Thyroid gland (tissue), 4 donors: ENCODE measurements around the gene PPP3CA. TPM values are rescaled to one million over a fixed set of nuclear protein-coding genes. Genes with fewer than 3 reads are reported as not detected.

Experiments
- DNase-seq, 2 donors: peaks; one replicate each; pipeline ENCODE4 v3.0.0-alpha.2; 2019
- H3K27ac ChIP-seq, 3 donors: fragments of 200-600 bp; sonication (generic); 1 replicate in 2 of 3; 2 replicates in 1 of 3; pipeline ENCODE4 v1.5.1; 2016 to 2019; ENCODE audit warnings: mild to moderate bottlenecking in 1 of 3, moderate library complexity in 1 of 3
- H3K27me3 ChIP-seq: fragments of 200-600 bp; sonication (generic); one replicate; pipeline ENCODE4 v1.5.1; 2019
- H3K36me3 ChIP-seq, 2 donors: fragments of 200-600 bp; sonication (generic); one replicate each; pipeline ENCODE4 v1.5.1; 2016 to 2019
- H3K4me1 ChIP-seq, 2 donors: fragments of 200-600 bp; sonication (generic); one replicate each; pipeline ENCODE4 v1.5.1; 2017 to 2019
- H3K4me3 ChIP-seq, 3 donors: fragments of 200-600 bp; sonication (generic); replicated peaks in 1 of 3; 1 replicate in 2 of 3; 2 replicates in 1 of 3; pipeline ENCODE4 v1.5.1; 2016; ENCODE audit warnings: mild to moderate bottlenecking in 1 of 3
- H3K9me3 ChIP-seq: fragments of 200-600 bp; sonication (generic); one replicate; pipeline ENCODE4 v1.5.1; 2017
- CTCF ChIP-seq, 6 experiments: fragments of 200-600 bp in 3 of 6; fragments of 450-650 bp in 3 of 6; sonication (generic) in 3 of 6; IDR thresholded peaks; one replicate each; pipeline ENCODE4 v1.5.1; 2016 to 2019; ENCODE audit warnings: antibody characterized with exemption in 6 of 6, mild to moderate bottlenecking in 2 of 6, inconsistent platforms in 1 of 6, moderate library complexity in 1 of 6
- POLR2A ChIP-seq, 2 donors: fragments of 450-650 bp; IDR thresholded peaks; one replicate each; pipeline ENCODE4 v1.6.1; 2017; ENCODE audit warnings: antibody characterized with exemption in 2 of 2, mild to moderate bottlenecking in 2 of 2, moderate library complexity in 1 of 2
- WGBS, 2 donors: methylation state at CpG; one replicate each; pipeline ENCODE4 v1.1.5; 2017; 5-methylcytosine and 5-hydroxymethylcytosine counted together
- intact Hi-C: fragments of 100-400 bp; cut with DNase I; formaldehyde crosslinking; loops from one replicate; pipeline ENCODE4 v1.15.1; 2023
- total RNA-seq, 4 donors: library from RNA; depleted of rRNA; stranded (reverse); fragments of >200 nt; gene quantifications; one replicate each; pipeline ENCODE4 v1.2.3, GENCODE V29; 2016

Gene PPP3CA
- total RNA-seq, 4 donors from 2014 or later, result 31.6 to 45.8 (median 34.4) TPM

GRCh38 chr4:101081695-101082369, 265.5 kb downstream of the PPP3CA start:
- TF ChIP-seq POLR2A (IDR thresholded peaks at IDR 0.05) (no peak), CTCF (IDR thresholded peaks at IDR 0.05) (no peak)
- Histone ChIP-seq H3K9me3 (no peaks in the 10 kb centered on the region), H3K4me3 (no peak overlapping the region), H3K27ac (no peak overlapping the region), H3K27me3 (no peaks in the 10 kb centered on the region), H3K36me3 (no peaks in the 10 kb centered on the region), H3K4me1 (no peaks in the 10 kb centered on the region)
- 92% methylated on average over 3 of the region's 3 CpGs for WGBS, 2 donors
- no peak for DNase-seq
- intact Hi-C loops, result no loop called here

- Histone ChIP-seq H3K27ac (no peak overlapping the region), H3K9me3 (no peaks in the 10 kb centered on the region)
These were observed 266.2 kb downstream of the PPP3CA start for GRCh38 chr4:101081166-101081565.

GRCh38 chr4:101078950-101079349, 268.4 kb downstream of the PPP3CA start:
- intact Hi-C loops, result no loop called here
- no peak for DNase-seq
- Histone ChIP-seq H3K9me3 (no peaks in the 10 kb centered on the region), H3K27me3 (no peaks in the 10 kb centered on the region), H3K36me3 (no peaks in the 10 kb centered on the region), H3K4me3 (no peak overlapping the region), H3K27ac (no peak overlapping the region), H3K4me1 (no peaks in the 10 kb centered on the region)
- TF ChIP-seq CTCF (IDR thresholded peaks at IDR 0.05) (no peak), POLR2A (IDR thresholded peaks at IDR 0.05) (no peak)
- 93 to 98% methylated on average over 2 of the region's 2 CpGs for WGBS, 2 donors

More at GRCh38 chr4:101081166-101081565, 266.2 kb downstream of the PPP3CA start:
- Histone ChIP-seq H3K27me3 (no peaks in the 10 kb centered on the region), H3K36me3 (no peaks in the 10 kb centered on the region), H3K4me3 (no peak overlapping the region), H3K4me1 (no peaks in the 10 kb centered on the region)
- intact Hi-C loops, result no loop called here
- no peak for DNase-seq
- TF ChIP-seq CTCF (IDR thresholded peaks at IDR 0.05), result no peak
- no peak for TF ChIP-seq POLR2A (IDR thresholded peaks at IDR 0.05)

GRCh38 chr4:101076032-101076431, 271.3 kb downstream of the PPP3CA start:
- 81 to 89% methylated on average over 1 of the region's 1 CpG for WGBS, 2 donors

More at GRCh38 chr4:101076032-101076431, 271.3 kb downstream of the PPP3CA start:
- no peak for TF ChIP-seq CTCF (IDR thresholded peaks at IDR 0.05)
- TF ChIP-seq POLR2A (IDR thresholded peaks at IDR 0.05), result no peak
- no peak for DNase-seq
- intact Hi-C loops, result no loop called here
- no peaks in the 10 kb centered on the region for H3K9me3 ChIP-seq
- H3K4me1 ChIP-seq, result no peaks in the 10 kb centered on the region
- H3K4me3 ChIP-seq, result no peak overlapping the region
- H3K27me3 ChIP-seq, result no peaks in the 10 kb centered on the region
- H3K27ac ChIP-seq, result no peak overlapping the region
- H3K36me3 ChIP-seq, result no peaks in the 10 kb centered on the region
